Neural cell (in vitro differentiated cells): ENCODE data around the gene ASB6.

Source experiments
- EP300 ChIP-seq: fragments of 450-650 bp; conservative IDR thresholded peaks from 2 replicates; pipeline ENCODE4 v1.6.1; 2014; ENCODE audit warnings: antibody characterized with exemption, mild to moderate bottlenecking, moderate library complexity; ENCODE audit not compliant: poor library complexity, severe bottlenecking
- EZH2 ChIP-seq: fragments of 200-600, 300-800 bp; shearing (Covaris generic), sonication (generic); IDR thresholded peaks from 2 replicates; pipeline ENCODE4 v1.6.1; 2014; ENCODE audit warnings: antibody characterized with exemption, low read length, borderline replicate concordance, mild to moderate bottlenecking; ENCODE audit not compliant: insufficient read depth, poor library complexity, severe bottlenecking
- POLR2AphosphoS5 ChIP-seq: IDR thresholded peaks from 2 replicates; pipeline ENCODE4 v1.6.1; 2012
- RAD21 ChIP-seq: fragments of 450-650 bp; conservative IDR thresholded peaks from 2 replicates; pipeline ENCODE4 v1.6.1; 2014; ENCODE audit warnings: antibody characterized with exemption, mild to moderate bottlenecking, moderate library complexity
- TAF1 ChIP-seq: IDR thresholded peaks from 2 replicates; pipeline ENCODE4 v1.6.1; 2012; ENCODE audit warnings: low read depth
- TF ChIP-seq, protein P1 (sequence below): fragments of 450-650 bp; IDR thresholded peaks from 2 replicates; pipeline ENCODE4 v1.5.1; 2014; ENCODE audit warnings: antibody characterized with exemption, mild to moderate bottlenecking, moderate library complexity; ENCODE audit not compliant: poor library complexity, severe bottlenecking

DNA sequence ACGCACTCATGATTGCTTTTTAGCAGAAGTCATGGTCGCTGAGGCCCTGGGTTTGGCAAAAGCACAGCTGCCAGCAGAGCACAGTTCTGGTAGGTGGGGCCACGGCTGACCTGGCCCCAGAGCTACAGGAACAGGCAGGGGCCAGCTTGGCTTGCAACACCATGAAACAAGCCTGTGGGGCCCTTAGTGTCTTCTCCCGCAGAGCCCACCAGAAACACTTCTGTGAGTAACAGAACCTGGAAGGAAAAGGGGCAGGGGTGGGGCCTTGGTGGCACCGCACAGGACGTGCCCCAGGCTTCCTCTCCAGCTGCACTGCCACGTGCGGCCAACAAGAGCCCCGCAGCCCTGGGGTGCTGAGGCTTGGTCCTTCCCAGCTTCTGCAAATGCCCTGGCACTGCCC is 4.8 kb downstream of the ASB6 start:
- TF ChIP-seq, protein P1, sequence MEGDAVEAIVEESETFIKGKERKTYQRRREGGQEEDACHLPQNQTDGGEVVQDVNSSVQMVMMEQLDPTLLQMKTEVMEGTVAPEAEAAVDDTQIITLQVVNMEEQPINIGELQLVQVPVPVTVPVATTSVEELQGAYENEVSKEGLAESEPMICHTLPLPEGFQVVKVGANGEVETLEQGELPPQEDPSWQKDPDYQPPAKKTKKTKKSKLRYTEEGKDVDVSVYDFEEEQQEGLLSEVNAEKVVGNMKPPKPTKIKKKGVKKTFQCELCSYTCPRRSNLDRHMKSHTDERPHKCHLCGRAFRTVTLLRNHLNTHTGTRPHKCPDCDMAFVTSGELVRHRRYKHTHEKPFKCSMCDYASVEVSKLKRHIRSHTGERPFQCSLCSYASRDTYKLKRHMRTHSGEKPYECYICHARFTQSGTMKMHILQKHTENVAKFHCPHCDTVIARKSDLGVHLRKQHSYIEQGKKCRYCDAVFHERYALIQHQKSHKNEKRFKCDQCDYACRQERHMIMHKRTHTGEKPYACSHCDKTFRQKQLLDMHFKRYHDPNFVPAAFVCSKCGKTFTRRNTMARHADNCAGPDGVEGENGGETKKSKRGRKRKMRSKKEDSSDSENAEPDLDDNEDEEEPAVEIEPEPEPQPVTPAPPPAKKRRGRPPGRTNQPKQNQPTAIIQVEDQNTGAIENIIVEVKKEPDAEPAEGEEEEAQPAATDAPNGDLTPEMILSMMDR, result no peak
- TF ChIP-seq EP300 (no peak), RAD21 (no peak), POLR2AphosphoS5 (no peak), EZH2 (no peak), TAF1 (no peak)
